Keratinocyte (primary cell): ENCODE data around the gene FGFR3. TPM values are rescaled to one million over a fixed set of nuclear protein-coding genes. Genes with fewer than 3 reads are reported as not detected.

ENCODE experiments used
- DNase-seq: peaks from one replicate; pipeline ENCODE4 v3.0.0-alpha.2; 2011; ENCODE audit warnings: low read depth, missing footprints, low spot score
- FAIRE-seq: peaks from 2 replicates; lab custom pipeline; 2011; peaks lifted over from hg19 to GRCh38; lab: Jason Lieb, UNC
- H2AFZ ChIP-seq: 2 replicates; pipeline ENCODE4 v1.6.0; 2012; ENCODE audit warnings: low read length, control low read depth, inconsistent platforms; ENCODE audit not compliant: control insufficient read depth
- H3K27ac ChIP-seq: 2 replicates; pipeline ENCODE4 v1.5.1; 2011; ENCODE audit warnings: low read length; ENCODE audit not compliant: control insufficient read depth, insufficient read depth
- H3K27me3 ChIP-seq: 3 replicates; pipeline ENCODE4 v1.6.0; 2011; ENCODE audit warnings: low read length; ENCODE audit not compliant: control insufficient read depth, insufficient read depth; ENCODE audit errors: extremely low read depth
- H3K36me3 ChIP-seq, 2 experiments: 2 replicates in 1 of 2; 3 replicates in 1 of 2; pipeline ENCODE4 v1.5.1; 2011; ENCODE audit warnings: low read length in 2 of 2, mild to moderate bottlenecking in 1 of 2; ENCODE audit not compliant: control insufficient read depth in 2 of 2, insufficient read depth in 2 of 2; ENCODE audit errors: extremely low read depth in 1 of 2
- H3K4me1 ChIP-seq: 3 replicates; pipeline ENCODE4 v1.5.1; 2011; ENCODE audit warnings: low read length; ENCODE audit not compliant: control insufficient read depth, insufficient read depth; ENCODE audit errors: extremely low read depth
- H3K4me2 ChIP-seq: 3 replicates; pipeline ENCODE4 v1.6.0; 2011; ENCODE audit warnings: low read depth, low read length; ENCODE audit not compliant: control insufficient read depth, insufficient read depth; ENCODE audit errors: extremely low read depth
- H3K4me3 ChIP-seq, 3 experiments: fragments of 200-600 bp in 1 of 3; sonication (generic) in 1 of 3; 2 replicates in 2 of 3; 3 replicates in 1 of 3; pipeline ENCODE4 v1.5.1; 2011 to 2016; ENCODE audit warnings: low read length in 3 of 3, mild to moderate bottlenecking in 3 of 3, control low read depth in 2 of 3, inconsistent platforms in 1 of 3, low read depth in 1 of 3, mixed read lengths in 1 of 3, mixed run types in 1 of 3, moderate library complexity in 1 of 3; ENCODE audit not compliant: control insufficient read depth in 2 of 3, insufficient read depth in 2 of 3; ENCODE audit errors: extremely low read depth in 1 of 3
- H3K79me2 ChIP-seq: 2 replicates; pipeline ENCODE4 v1.6.0; 2012; ENCODE audit warnings: low read length; ENCODE audit not compliant: control insufficient read depth, insufficient read depth
- H3K9ac ChIP-seq: 3 replicates; pipeline ENCODE4 v1.6.0; 2011; ENCODE audit warnings: low read length; ENCODE audit not compliant: control insufficient read depth, insufficient read depth; ENCODE audit errors: extremely low read depth
- H3K9me1 ChIP-seq: 3 replicates; pipeline ENCODE4 v1.6.0; 2011; ENCODE audit warnings: low read length; ENCODE audit not compliant: control insufficient read depth, insufficient read depth; ENCODE audit errors: extremely low read depth
- H3K9me3 ChIP-seq: 2 replicates; pipeline ENCODE4 v1.5.1; 2012; ENCODE audit warnings: low read depth, low read length; ENCODE audit not compliant: control insufficient read depth
- H4K20me1 ChIP-seq: 3 replicates; pipeline ENCODE4 v1.6.0; 2011; ENCODE audit warnings: low read length; ENCODE audit not compliant: control insufficient read depth, insufficient read depth; ENCODE audit errors: extremely low read depth
- EZH2 ChIP-seq: IDR thresholded peaks from one replicate; pipeline ENCODE4 v1.6.1; 2012; ENCODE audit warnings: inconsistent platforms, mild to moderate bottlenecking, low read length, moderate library complexity
- dilution Hi-C: fragments of 300-500 bp; cut with MboI; formaldehyde crosslinking; loops from one replicate; pipeline ENCODE4 v1.7.0; 2020; ENCODE audit warnings: low sequenced_read_pairs; ENCODE audit not compliant: extremely low pct_ligation_motif_present
- polyA plus RNA-seq, 5 experiments: library from polyadenylated mRNA; depleted of rRNA in 3 of 5; stranded (reverse) in 3 of 5; stranded (forward) in 1 of 5; unstranded in 1 of 5; fragments of >200 nt; gene quantifications; 1 replicate in 1 of 5; 2 replicates in 3 of 5; 3 replicates in 1 of 5; pipeline versions ENCODE4 v1.2.1 to v1.2.3, GENCODE V29; 2011 to 2012; ENCODE audit warnings: missing spikeins in 2 of 5, low read depth in 1 of 5, low replicate concordance in 1 of 5
- TF ChIP-seq, protein P1 (sequence below), 3 experiments: IDR thresholded peaks in 1 of 3; conservative IDR thresholded peaks in 1 of 3; optimal IDR thresholded peaks in 1 of 3; 2 replicates in 2 of 3; 3 replicates in 1 of 3; pipeline versions ENCODE3 to v1.5.1; 2011; ENCODE audit warnings: low read length in 3 of 3, mild to moderate bottlenecking in 3 of 3, moderate library complexity in 2 of 3, control low read depth in 1 of 3, inconsistent platforms in 1 of 3; ENCODE audit not compliant: insufficient read depth in 2 of 3; ENCODE audit errors: extremely low read depth in 1 of 3

FGFR3 gene
- polyA plus RNA-seq, 1 donor (not counting 4 experiments of a cell fraction or from before 2014, with no cell fraction given): 45.2 TPM

DNA sequence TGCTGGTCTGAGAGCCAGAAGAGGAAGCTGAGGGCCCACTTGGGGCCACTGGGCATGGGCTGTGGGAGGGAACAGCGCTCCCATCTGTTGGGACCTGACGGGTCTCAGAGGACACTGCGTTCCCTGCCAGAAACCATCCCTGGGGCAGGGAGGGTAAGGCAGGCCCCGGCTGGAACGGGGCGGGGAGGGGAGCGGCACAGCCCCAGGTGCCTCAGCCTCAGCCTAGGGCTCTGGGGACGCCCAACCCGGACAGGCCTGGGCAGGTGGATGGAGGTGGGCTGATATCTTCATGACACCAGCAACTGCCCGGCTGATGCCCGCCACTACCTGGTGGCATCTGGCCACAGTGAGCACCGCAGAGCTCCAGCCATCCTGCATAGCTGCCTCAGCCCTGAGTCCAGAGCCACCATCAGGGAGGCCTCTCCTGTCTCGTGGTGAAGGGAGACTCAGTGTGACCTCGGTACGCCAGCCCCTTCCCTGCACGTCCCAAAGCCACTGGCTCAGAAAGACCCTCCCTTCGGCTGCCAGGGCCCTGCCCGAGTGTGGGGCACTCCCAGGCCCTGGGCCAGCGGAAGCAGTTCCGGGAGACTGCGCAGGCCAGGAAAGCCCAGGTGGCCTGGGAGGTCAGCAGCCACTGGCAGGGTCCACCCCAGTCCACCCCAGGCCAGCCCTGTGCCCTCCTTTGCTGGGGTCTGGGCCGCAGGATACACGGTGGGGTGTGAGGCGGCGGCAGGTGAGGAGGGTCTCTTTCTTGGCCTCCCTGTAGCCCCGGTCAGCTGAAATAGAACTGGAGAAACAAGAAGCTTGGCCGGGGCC, 34.6 kb upstream of the FGFR3 start:
- H2AFZ ChIP-seq: peak overlapping the region; percentile 46
- no peaks in the 10 kb centered on the region for H3K9me3 ChIP-seq
- peaks cover 2% of the 10 kb centered on the region for H3K9me1 ChIP-seq
- peak overlapping the region; percentile 9 for H3K9ac ChIP-seq
- H3K4me3 ChIP-seq: peak overlapping the region in 1 of 3 experiments; percentile 20
- dilution Hi-C loops: no loop called here
- TF ChIP-seq, protein P1, sequence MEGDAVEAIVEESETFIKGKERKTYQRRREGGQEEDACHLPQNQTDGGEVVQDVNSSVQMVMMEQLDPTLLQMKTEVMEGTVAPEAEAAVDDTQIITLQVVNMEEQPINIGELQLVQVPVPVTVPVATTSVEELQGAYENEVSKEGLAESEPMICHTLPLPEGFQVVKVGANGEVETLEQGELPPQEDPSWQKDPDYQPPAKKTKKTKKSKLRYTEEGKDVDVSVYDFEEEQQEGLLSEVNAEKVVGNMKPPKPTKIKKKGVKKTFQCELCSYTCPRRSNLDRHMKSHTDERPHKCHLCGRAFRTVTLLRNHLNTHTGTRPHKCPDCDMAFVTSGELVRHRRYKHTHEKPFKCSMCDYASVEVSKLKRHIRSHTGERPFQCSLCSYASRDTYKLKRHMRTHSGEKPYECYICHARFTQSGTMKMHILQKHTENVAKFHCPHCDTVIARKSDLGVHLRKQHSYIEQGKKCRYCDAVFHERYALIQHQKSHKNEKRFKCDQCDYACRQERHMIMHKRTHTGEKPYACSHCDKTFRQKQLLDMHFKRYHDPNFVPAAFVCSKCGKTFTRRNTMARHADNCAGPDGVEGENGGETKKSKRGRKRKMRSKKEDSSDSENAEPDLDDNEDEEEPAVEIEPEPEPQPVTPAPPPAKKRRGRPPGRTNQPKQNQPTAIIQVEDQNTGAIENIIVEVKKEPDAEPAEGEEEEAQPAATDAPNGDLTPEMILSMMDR (optimal IDR thresholded peaks at IDR 0.05 in 1 of 3, IDR thresholded peaks at IDR 0.05 in 1 of 3, conservative IDR thresholded peaks at IDR 0.05 in 1 of 3; ENCODE audit: extremely low read depth in 1 of 3, insufficient read depth in 2 of 3, low read length in 3 of 3): no peak
- TF ChIP-seq EZH2: no peak
- FAIRE-seq (peak; percentile 71), DNase-seq (peak; percentile 49)
- no peaks in the 10 kb centered on the region for H3K36me3 ChIP-seq
- H4K20me1 ChIP-seq: no peaks in the 10 kb centered on the region
- peak overlapping the region; percentile 39 for H3K4me2 ChIP-seq
- no peaks in the 10 kb centered on the region for H3K27me3 ChIP-seq
- H3K79me2 ChIP-seq: no peaks in the 10 kb centered on the region
- no peak overlapping the region for H3K27ac ChIP-seq
- peaks cover 54% of the 10 kb centered on the region for H3K4me1 ChIP-seq

DNA sequence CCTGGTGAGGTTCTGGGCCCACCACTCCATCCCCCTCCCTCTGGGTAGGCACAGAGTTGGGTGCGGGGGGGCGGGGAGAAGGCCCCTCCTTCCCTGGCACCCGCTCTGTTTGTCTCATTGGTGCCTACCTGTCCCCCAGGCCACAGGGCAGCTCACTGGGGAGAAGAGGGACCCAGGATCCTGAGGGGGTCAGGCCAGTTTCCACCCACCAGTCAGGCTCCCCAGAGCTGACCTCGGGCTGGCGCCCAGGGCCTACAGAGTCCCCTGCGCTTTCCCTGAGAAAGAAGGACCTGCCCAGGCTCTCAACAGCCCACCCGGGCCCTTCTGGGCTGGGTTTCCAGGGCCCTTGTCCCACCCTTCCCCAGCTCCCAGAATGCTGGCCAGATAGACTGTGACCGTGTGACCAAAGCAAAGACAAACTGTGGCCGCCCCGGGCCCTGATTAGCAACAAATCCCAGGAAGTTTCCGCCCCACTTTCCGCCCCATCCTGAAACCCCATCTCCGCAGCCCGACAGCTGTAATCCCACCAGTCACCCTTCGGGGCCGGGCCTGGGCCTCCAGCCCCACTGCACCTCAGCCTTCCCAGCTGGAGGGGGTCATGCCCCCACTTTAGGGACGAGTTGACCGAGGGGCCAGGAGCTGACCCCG, 33.8 kb upstream of the FGFR3 start:
- Histone ChIP-seq H3K4me2 (peak overlapping the region; percentile 30), H3K36me3 (no peaks in the 10 kb centered on the region), H3K9me3 (no peaks in the 10 kb centered on the region), H2AFZ (peak overlapping the region; percentile 33), H3K4me3 (no peak overlapping the region), H3K27ac (peak overlapping the region; percentile 43), H3K9me1 (peaks cover 2% of the 10 kb centered on the region), H3K9ac (no peak overlapping the region), H3K4me1 (peaks cover 46% of the 10 kb centered on the region), H3K79me2 (no peaks in the 10 kb centered on the region), H3K27me3 (no peaks in the 10 kb centered on the region), H4K20me1 (no peaks in the 10 kb centered on the region)
- DNase-seq (no peak), FAIRE-seq (no peak)
- TF ChIP-seq, protein P1 (optimal IDR thresholded peaks at IDR 0.05 in 1 of 3, IDR thresholded peaks at IDR 0.05 in 1 of 3, conservative IDR thresholded peaks at IDR 0.05 in 1 of 3; ENCODE audit: extremely low read depth in 1 of 3, insufficient read depth in 2 of 3, low read length in 3 of 3): no peak
- no peak for TF ChIP-seq EZH2
- dilution Hi-C loops: no loop called here
